Neutrophil (primary cell): Measurements from ENCODE around the gene OXSR1.

Experiments used
- H3K27ac ChIP-seq: fragments of 200-600 bp; sonication (generic); 2 replicates; pipeline ENCODE4 v1.5.1; 2016; ENCODE audit warnings: mild to moderate bottlenecking, moderate library complexity
- H3K27me3 ChIP-seq: fragments of 200-600 bp; sonication (generic); 2 replicates; pipeline ENCODE4 v1.6.0; 2016; ENCODE audit warnings: mild to moderate bottlenecking
- H3K36me3 ChIP-seq: fragments of 200-600 bp; sonication (generic); 2 replicates; pipeline ENCODE4 v1.5.1; 2017
- H3K4me1 ChIP-seq, 2 experiments: fragments of 200-600 bp in 1 of 2; sonication (generic) in 1 of 2; 1 replicate in 1 of 2; 2 replicates in 1 of 2; pipeline versions ENCODE4 v1.5.1 to v1.6.1; 2013 to 2016; ENCODE audit warnings: low read depth in 1 of 2, low read length in 1 of 2, mild to moderate bottlenecking in 1 of 2, moderate library complexity in 1 of 2; ENCODE audit not compliant: control insufficient read depth in 1 of 2, insufficient read depth in 1 of 2
- H3K4me3 ChIP-seq, 2 experiments: fragments of 200-600 bp in 1 of 2; sonication (generic) in 1 of 2; 1 replicate in 1 of 2; 2 replicates in 1 of 2; pipeline ENCODE4 v1.5.1; 2013 to 2016; ENCODE audit warnings: low read depth in 1 of 2, low read length in 1 of 2, mild to moderate bottlenecking in 1 of 2, moderate library complexity in 1 of 2
- H3K9me3 ChIP-seq: fragments of 200-600 bp; sonication (generic); 2 replicates; pipeline ENCODE4 v1.5.1; 2016
- CTCF ChIP-seq: fragments of 200-600 bp; sonication (generic); IDR thresholded peaks from 2 replicates; pipeline ENCODE4 v1.5.1; 2016; ENCODE audit warnings: antibody characterized with exemption

Gene OXSR1

GRCh38 chr3:38210141-38210757 lies 44.9 kb downstream of the OXSR1 start:
- H3K9me3 ChIP-seq = no peaks in the 10 kb centered on the region
- no peak overlapping the region for H3K4me3 ChIP-seq
- no peak for TF ChIP-seq CTCF
- peaks cover 50 to 51% of the 10 kb centered on the region in 2 experiments for H3K4me1 ChIP-seq
- peak overlapping the region; percentile 63 for H3K27ac ChIP-seq
- no peaks in the 10 kb centered on the region for H3K27me3 ChIP-seq
- H3K36me3 ChIP-seq = no peaks in the 10 kb centered on the region

GRCh38 chr3:38212141-38212540 lies 46.8 kb downstream of the OXSR1 start:
- no peak overlapping the region for H3K4me3 ChIP-seq
- peaks cover 31 to 32% of the 10 kb centered on the region in 2 experiments for H3K4me1 ChIP-seq
- no peaks in the 10 kb centered on the region for H3K27me3 ChIP-seq
- H3K36me3 ChIP-seq = no peaks in the 10 kb centered on the region
- no peak for TF ChIP-seq CTCF
- peak overlapping the region; percentile 9 for H3K27ac ChIP-seq
- no peaks in the 10 kb centered on the region for H3K9me3 ChIP-seq

GRCh38 chr3:38214560-38214959 lies 49.2 kb downstream of the OXSR1 start:
- Histone ChIP-seq H3K4me1 (peaks cover 11 to 13% of the 10 kb centered on the region in 2 experiments), H3K4me3 (no peak overlapping the region), H3K27ac (peak overlapping the region; percentile 20), H3K9me3 (no peaks in the 10 kb centered on the region), H3K27me3 (no peaks in the 10 kb centered on the region), H3K36me3 (no peaks in the 10 kb centered on the region)
- no peak for TF ChIP-seq CTCF

- Histone ChIP-seq H3K36me3 (peaks cover 17% of the 10 kb centered on the region), H3K9me3 (no peaks in the 10 kb centered on the region), H3K4me3 (no peak overlapping the region), H3K27ac (no peak overlapping the region), H3K27me3 (no peaks in the 10 kb centered on the region), H3K4me1 (no peaks in the 10 kb centered on the region)
- TF ChIP-seq CTCF = no peak
These were observed 54.4 kb downstream of the OXSR1 start for GRCh38 chr3:38219609-38220197.

GRCh38 chr3:38221005-38221404 lies 55.7 kb downstream of the OXSR1 start:
- no peaks in the 10 kb centered on the region for H3K9me3 ChIP-seq
- H3K4me3 ChIP-seq = no peak overlapping the region
- no peaks in the 10 kb centered on the region for H3K4me1 ChIP-seq
- peaks cover 23% of the 10 kb centered on the region for H3K36me3 ChIP-seq
- no peak for TF ChIP-seq CTCF
- no peak overlapping the region for H3K27ac ChIP-seq
- no peaks in the 10 kb centered on the region for H3K27me3 ChIP-seq
